Hematopoietic multipotent progenitor cell (in vitro differentiated cells): Measurements from ENCODE around the gene PRKCE. TPM values are rescaled to one million over a fixed set of nuclear protein-coding genes. Genes with fewer than 3 reads are reported as not detected.

Source experiments
- DNase-seq, 3 donors: peaks; one replicate each; pipeline ENCODE4 v3.0.0-alpha.2; 2011 to 2015; ENCODE audit warnings: low read depth in 2 of 3, low spot score in 2 of 3
- total RNA-seq: library from RNA; depleted of rRNA; stranded (reverse); fragments of >200 nt; gene quantifications from one replicate; pipeline ENCODE4 v1.2.3, GENCODE V29; 2012

Gene PRKCE
- total RNA-seq, 1 donor = 11.8 TPM

GRCh38 chr2:46146866-46147502, 495.5 kb downstream of the PRKCE start:
- no peak for DNase-seq

GRCh38 chr2:46147626-46148368, 496.3 kb downstream of the PRKCE start:
- no peak for DNase-seq

GRCh38 chr2:46148369-46148736, 496.9 kb downstream of the PRKCE start:
- DNase-seq = no peak

- DNase-seq = no peak
Measured at GRCh38 chr2:46150445-46150955, 499.0 kb downstream of the PRKCE start.

GRCh38 chr2:46151577-46151976, 500.1 kb downstream of the PRKCE start:
- DNase-seq = no peak

- no peak for DNase-seq
Measured at GRCh38 chr2:46153996-46154753, 502.7 kb downstream of the PRKCE start.

GRCh38 chr2:46157072-46157965, 505.8 kb downstream of the PRKCE start:
- DNase-seq = no peak

GRCh38 chr2:46157966-46158310, 506.5 kb downstream of the PRKCE start:
- no peak for DNase-seq

GRCh38 chr2:46158661-46159060, 507.2 kb downstream of the PRKCE start:
- DNase-seq = no peak

- DNase-seq = no peak
Measured at GRCh38 chr2:46160326-46160725, 508.9 kb downstream of the PRKCE start.

GRCh38 chr2:46161315-46161714, 509.8 kb downstream of the PRKCE start:
- DNase-seq = no peak

GRCh38 chr2:46161911-46162310, 510.4 kb downstream of the PRKCE start:
- no peak for DNase-seq

- peak in 1 of 3 donors; percentile 3 for DNase-seq
Measured at GRCh38 chr2:46162329-46163097, 511.0 kb downstream of the PRKCE start.

- peak in 1 of 3 donors; percentile 34 for DNase-seq
Measured at GRCh38 chr2:46163098-46163430, 511.6 kb downstream of the PRKCE start.

- no peak for DNase-seq
Measured at GRCh38 chr2:46163804-46164528, 512.5 kb downstream of the PRKCE start.

GRCh38 chr2:46164529-46165301, 513.2 kb downstream of the PRKCE start:
- no peak for DNase-seq

- no peak for DNase-seq
Measured at GRCh38 chr2:46165916-46166315, 514.4 kb downstream of the PRKCE start.

GRCh38 chr2:46167406-46167805, 515.9 kb downstream of the PRKCE start:
- no peak for DNase-seq

- no peak for DNase-seq
Measured at GRCh38 chr2:46167924-46168323, 516.4 kb downstream of the PRKCE start.
